H9 (cell line): ENCODE data around the gene MAP1S. TPM values are rescaled to one million over a fixed set of nuclear protein-coding genes. Genes with fewer than 3 reads are reported as not detected.

Experiments
- DNase-seq: peaks from one replicate; pipeline ENCODE4 v3.0.0-alpha.2; 2017
- H2AFZ ChIP-seq: one replicate; pipeline ENCODE4 v1.6.1; 2013; ENCODE audit warnings: mild to moderate bottlenecking, low read length, control low read depth, moderate library complexity
- H2AK5ac ChIP-seq: 2 replicates; pipeline ENCODE4 v1.6.1; 2013; ENCODE audit warnings: low read length, control low read depth, mixed read lengths; ENCODE audit not compliant: insufficient read length
- H2BK120ac ChIP-seq: one replicate; pipeline ENCODE4 v1.6.1; 2013; ENCODE audit warnings: low read depth, mild to moderate bottlenecking, low read length, control low read depth, inconsistent platforms; ENCODE audit not compliant: poor library complexity, severe bottlenecking
- H2BK12ac ChIP-seq: 2 replicates; pipeline ENCODE4 v1.6.1; 2013; ENCODE audit warnings: low read length, control low read depth, mixed read lengths, low read depth; ENCODE audit not compliant: insufficient read length
- H2BK15ac ChIP-seq: 2 replicates; pipeline ENCODE4 v1.6.1; 2013; ENCODE audit warnings: low read depth, low read length, control low read depth
- H2BK20ac ChIP-seq: one replicate; pipeline ENCODE4 v1.6.1; 2013; ENCODE audit warnings: low read depth, mild to moderate bottlenecking, low read length, control low read depth, inconsistent platforms; ENCODE audit not compliant: poor library complexity, severe bottlenecking
- H2BK5ac ChIP-seq: 2 replicates; pipeline ENCODE4 v1.6.1; 2013; ENCODE audit warnings: low read length, control low read depth, mixed read lengths; ENCODE audit not compliant: insufficient read length
- H3K14ac ChIP-seq: 2 replicates; pipeline ENCODE4 v1.6.1; 2013; ENCODE audit warnings: low read length, control low read depth; ENCODE audit not compliant: insufficient read depth
- H3K18ac ChIP-seq: 2 replicates; pipeline ENCODE4 v1.6.1; 2013; ENCODE audit warnings: low read depth, mild to moderate bottlenecking, mixed read lengths, low read length, control low read depth; ENCODE audit not compliant: insufficient read length
- H3K23ac ChIP-seq: 2 replicates; pipeline ENCODE4 v1.6.1; 2013; ENCODE audit warnings: low read length, control low read depth, mixed read lengths, low read depth; ENCODE audit not compliant: insufficient read length
- H3K23me2 ChIP-seq: 2 replicates; pipeline ENCODE4 v1.6.1; 2013; ENCODE audit warnings: low read depth, mild to moderate bottlenecking, mixed read lengths, low read length, control low read depth; ENCODE audit not compliant: insufficient read length, poor library complexity, severe bottlenecking
- H3K27ac ChIP-seq: 2 replicates; pipeline ENCODE4 v1.5.1; 2013; ENCODE audit warnings: low read length, control low read depth, mixed read lengths, low read depth; ENCODE audit not compliant: insufficient read length
- H3K27me3 ChIP-seq: 2 replicates; pipeline ENCODE4 v1.6.1; 2013; ENCODE audit warnings: low read length, control low read depth, inconsistent platforms; ENCODE audit not compliant: insufficient read depth
- H3K4ac ChIP-seq: 2 replicates; pipeline ENCODE4 v1.6.1; 2013; ENCODE audit warnings: low read depth, mild to moderate bottlenecking, control low read depth, inconsistent platforms, low read length, moderate library complexity
- H3K4me1 ChIP-seq: 2 replicates; pipeline ENCODE4 v1.6.1; 2013; ENCODE audit warnings: low read length, control low read depth, inconsistent platforms; ENCODE audit not compliant: insufficient read depth
- H3K4me2 ChIP-seq: 2 replicates; pipeline ENCODE4 v1.6.1; 2013; ENCODE audit warnings: low read length, control low read depth, mixed read lengths; ENCODE audit not compliant: insufficient read length, insufficient read depth
- H3K56ac ChIP-seq: 2 replicates; pipeline ENCODE4 v1.6.1; 2013; ENCODE audit warnings: low read depth, mild to moderate bottlenecking, mixed read lengths, low read length, control low read depth; ENCODE audit not compliant: insufficient read length
- H3K79me1 ChIP-seq: 2 replicates; pipeline ENCODE4 v1.6.1; 2013; ENCODE audit warnings: low read depth, mild to moderate bottlenecking, moderate library complexity, low read length, control low read depth, inconsistent platforms; ENCODE audit not compliant: insufficient read depth, poor library complexity, severe bottlenecking
- H3K79me2 ChIP-seq: 2 replicates; pipeline ENCODE4 v1.6.1; 2013; ENCODE audit warnings: low read length, control low read depth, inconsistent platforms; ENCODE audit not compliant: insufficient read depth
- H3K9ac ChIP-seq: 2 replicates; pipeline ENCODE4 v1.6.1; 2013; ENCODE audit warnings: low read length, control low read depth, mixed read lengths; ENCODE audit not compliant: insufficient read length; ENCODE audit errors: extremely low read depth
- H3K9me3 ChIP-seq: one replicate; pipeline ENCODE4 v1.6.1; 2013; ENCODE audit warnings: low read depth, low read length, inconsistent platforms; ENCODE audit not compliant: control insufficient read depth
- H3T11ph ChIP-seq: one replicate; pipeline ENCODE4 v1.6.1; 2013; ENCODE audit warnings: mild to moderate bottlenecking, low read length, control low read depth, inconsistent platforms
- H4K20me1 ChIP-seq: one replicate; pipeline ENCODE4 v1.6.1; 2013; ENCODE audit not compliant: control insufficient read depth, insufficient read length, insufficient read depth
- H4K5ac ChIP-seq: 2 replicates; pipeline ENCODE4 v1.6.1; 2013; ENCODE audit warnings: low read depth, mild to moderate bottlenecking, mixed read lengths, low read length, control low read depth; ENCODE audit not compliant: insufficient read length
- H4K8ac ChIP-seq: replicated peaks from 2 replicates; pipeline ENCODE4 v1.6.1; 2013; ENCODE audit warnings: low read length, control low read depth, mixed read lengths, low read depth; ENCODE audit not compliant: insufficient read length
- H4K91ac ChIP-seq: 2 replicates; pipeline ENCODE4 v1.6.1; 2013; ENCODE audit warnings: low read depth, mild to moderate bottlenecking, moderate library complexity, mixed read lengths, low read length, control low read depth; ENCODE audit not compliant: insufficient read length
- H3K27ac Mint-ChIP-seq, 3 experiments: 2 replicates in 2 of 3; 3 replicates in 1 of 3; pipeline ENCODE4 v1.8.0; 2020 to 2021; ENCODE audit warnings: mixed read lengths in 3 of 3, mild to moderate bottlenecking in 1 of 3, moderate library complexity in 1 of 3
- H3K27me3 Mint-ChIP-seq: 2 replicates; pipeline ENCODE4 v1.8.0; 2021; ENCODE audit warnings: low read depth, mild to moderate bottlenecking, moderate library complexity, mixed read lengths
- H3K36me3 Mint-ChIP-seq, 3 experiments: 2 replicates in 2 of 3; 3 replicates in 1 of 3; pipeline ENCODE4 v1.8.0; 2020 to 2021; ENCODE audit warnings: low read depth in 3 of 3, mixed read lengths in 3 of 3; ENCODE audit not compliant: insufficient read depth in 1 of 3
- H3K4me1 Mint-ChIP-seq, 2 experiments: 2 replicates each; pipeline ENCODE4 v1.8.0; 2020; ENCODE audit warnings: mixed read lengths in 2 of 2
- H3K4me3 Mint-ChIP-seq, 2 experiments: 2 replicates in 1 of 2; 3 replicates in 1 of 2; pipeline ENCODE4 v1.8.0; 2020 to 2021; ENCODE audit warnings: mild to moderate bottlenecking in 2 of 2, mixed read lengths in 2 of 2, moderate library complexity in 1 of 2
- H3K9me3 Mint-ChIP-seq, 2 experiments: 2 replicates in 1 of 2; 3 replicates in 1 of 2; pipeline ENCODE4 v1.8.0; 2020; ENCODE audit warnings: mild to moderate bottlenecking in 2 of 2, mixed read lengths in 2 of 2, moderate library complexity in 1 of 2
- WGBS: extraction: QIAGEN DNeasy Blood & Tissue Kit; methylation state at CpG from one replicate; pipeline ENCODE4 v1.1.7; 2013; ENCODE audit warnings: missing lambda C conversion rate, low lambda C conversion rate, mixed read lengths; ENCODE audit not compliant: insufficient read length; ENCODE audit errors: extremely low coverage; 5-methylcytosine and 5-hydroxymethylcytosine counted together
- total RNA-seq: library from RNA; stranded (reverse); gene quantifications from 2 replicates; pipeline ENCODE4 v1.2.1, GENCODE V29; 2021
- TF ChIP-seq, protein P1 (sequence below): fragments of 200-600 bp; sonication (generic); conservative IDR thresholded peaks from 3 replicates; pipeline ENCODE4 v1.8.0; 2021; ENCODE audit warnings: antibody characterized with exemption, mild to moderate bottlenecking

MAP1S gene
- total RNA-seq, 1 experiment from 2014 or later = 160 TPM

- peaks cover 3% of the 10 kb centered on the region for H3K27me3 Mint-ChIP-seq
- H3K56ac ChIP-seq = no peak overlapping the region
- H3K9me3 Mint-ChIP-seq = peaks cover 11 to 16% of the 10 kb centered on the region in 2 experiments
- H4K20me1 ChIP-seq = no peaks in the 10 kb centered on the region
- DNase-seq = no peak
- no peak overlapping the region for H2BK15ac ChIP-seq
- no peak overlapping the region for H3K4me3 Mint-ChIP-seq
- TF ChIP-seq, protein P1, sequence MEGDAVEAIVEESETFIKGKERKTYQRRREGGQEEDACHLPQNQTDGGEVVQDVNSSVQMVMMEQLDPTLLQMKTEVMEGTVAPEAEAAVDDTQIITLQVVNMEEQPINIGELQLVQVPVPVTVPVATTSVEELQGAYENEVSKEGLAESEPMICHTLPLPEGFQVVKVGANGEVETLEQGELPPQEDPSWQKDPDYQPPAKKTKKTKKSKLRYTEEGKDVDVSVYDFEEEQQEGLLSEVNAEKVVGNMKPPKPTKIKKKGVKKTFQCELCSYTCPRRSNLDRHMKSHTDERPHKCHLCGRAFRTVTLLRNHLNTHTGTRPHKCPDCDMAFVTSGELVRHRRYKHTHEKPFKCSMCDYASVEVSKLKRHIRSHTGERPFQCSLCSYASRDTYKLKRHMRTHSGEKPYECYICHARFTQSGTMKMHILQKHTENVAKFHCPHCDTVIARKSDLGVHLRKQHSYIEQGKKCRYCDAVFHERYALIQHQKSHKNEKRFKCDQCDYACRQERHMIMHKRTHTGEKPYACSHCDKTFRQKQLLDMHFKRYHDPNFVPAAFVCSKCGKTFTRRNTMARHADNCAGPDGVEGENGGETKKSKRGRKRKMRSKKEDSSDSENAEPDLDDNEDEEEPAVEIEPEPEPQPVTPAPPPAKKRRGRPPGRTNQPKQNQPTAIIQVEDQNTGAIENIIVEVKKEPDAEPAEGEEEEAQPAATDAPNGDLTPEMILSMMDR = no peak
- H2BK5ac ChIP-seq = no peak overlapping the region
- no peaks in the 10 kb centered on the region for H3K4me1 ChIP-seq
- no peak overlapping the region for H3K23ac ChIP-seq
- H3K4ac ChIP-seq = no peak overlapping the region
- H3K23me2 ChIP-seq = no peaks in the 10 kb centered on the region
- no peak overlapping the region for H2AFZ ChIP-seq
- H2BK20ac ChIP-seq = no peak overlapping the region
- no CpG with 5 or more reads among the region's 7 CpGs for whole genome bisulfite sequencing
- no peak overlapping the region for H3K4me2 ChIP-seq
- no peak overlapping the region for H3T11ph ChIP-seq
- H3K27me3 ChIP-seq = no peaks in the 10 kb centered on the region
- H3K18ac ChIP-seq = no peak overlapping the region
- no peaks in the 10 kb centered on the region for H3K9me3 ChIP-seq
- peaks cover 7 to 8% of the 10 kb centered on the region in 2 experiments for H3K4me1 Mint-ChIP-seq
- no peak overlapping the region for H2BK120ac ChIP-seq
- no peak overlapping the region for H3K14ac ChIP-seq
- H3K9ac ChIP-seq = no peak overlapping the region
- no peak overlapping the region for H2BK12ac ChIP-seq
- H3K79me2 ChIP-seq = peaks cover under 1% of the 10 kb centered on the region; the same call in 1 of the 2 replicates
- H3K36me3 Mint-ChIP-seq = peaks cover 19 to 54% (median 35%) of the 10 kb centered on the region in 3 experiments
- no peak overlapping the region for H3K27ac ChIP-seq
- H3K79me1 ChIP-seq = no peaks in the 10 kb centered on the region
- no peak overlapping the region for H4K8ac ChIP-seq
- no peak overlapping the region for H4K91ac ChIP-seq
- no peak overlapping the region for H4K5ac ChIP-seq
- no peak overlapping the region for H3K27ac Mint-ChIP-seq
- no peak overlapping the region for H2AK5ac ChIP-seq
Measured at GRCh38 chr19:17737690-17738153, 18.4 kb downstream of the MAP1S start.
